Measurements from ENCODE around the gene POFUT2.

The POFUT2 gene

GRCh38 chr21:45250914-45251634, 36.6 kb downstream of the POFUT2 start:
- DNase-seq (ENCODE audit: low read depth in 2 of 2): no peak

- no peak for DNase-seq (ENCODE audit: low read depth in 2 of 2)
These were observed 37.4 kb downstream of the POFUT2 start for GRCh38 chr21:45250272-45250671.

GRCh38 chr21:45249626-45250025, 38.1 kb downstream of the POFUT2 start:
- DNase-seq (ENCODE audit: low read depth in 2 of 2): no peak

- no peak for DNase-seq (ENCODE audit: low read depth in 2 of 2)
These were observed 38.8 kb downstream of the POFUT2 start for GRCh38 chr21:45248893-45249381.

- DNase-seq (ENCODE audit: low read depth in 2 of 2): no peak
These were observed 39.3 kb downstream of the POFUT2 start for GRCh38 chr21:45248301-45248892.

GRCh38 chr21:45246386-45247320, 41.0 kb downstream of the POFUT2 start:
- no peak for DNase-seq (ENCODE audit: low read depth in 2 of 2)

GRCh38 chr21:45244799-45245340, 42.8 kb downstream of the POFUT2 start:
- DNase-seq (ENCODE audit: low read depth in 2 of 2): no peak

- DNase-seq (ENCODE audit: low read depth in 2 of 2): no peak
These were observed 44.1 kb downstream of the POFUT2 start for GRCh38 chr21:45243603-45244002.

- DNase-seq (ENCODE audit: low read depth in 2 of 2): no peak
These were observed 46.3 kb downstream of the POFUT2 start for GRCh38 chr21:45241357-45241756.

GRCh38 chr21:45237401-45237800, 50.3 kb downstream of the POFUT2 start:
- no peak for DNase-seq (ENCODE audit: low read depth in 2 of 2)

GRCh38 chr21:45236481-45236880, 51.2 kb downstream of the POFUT2 start:
- no peak for DNase-seq (ENCODE audit: low read depth in 2 of 2)

GRCh38 chr21:45235488-45235887, 52.2 kb downstream of the POFUT2 start:
- no peak for DNase-seq (ENCODE audit: low read depth in 2 of 2)

- DNase-seq (ENCODE audit: low read depth in 2 of 2): no peak
These were observed 52.7 kb downstream of the POFUT2 start for GRCh38 chr21:45234965-45235364.

- no peak for DNase-seq (ENCODE audit: low read depth in 2 of 2)
These were observed 53.6 kb downstream of the POFUT2 start for GRCh38 chr21:45234127-45234526.

GRCh38 chr21:45231705-45232104, 56.0 kb downstream of the POFUT2 start:
- no peak for DNase-seq (ENCODE audit: low read depth in 2 of 2)

- DNase-seq (ENCODE audit: low read depth in 2 of 2): no peak
These were observed 58.9 kb downstream of the POFUT2 start for GRCh38 chr21:45228656-45229240.

GRCh38 chr21:45228171-45228641, 59.5 kb downstream of the POFUT2 start:
- DNase-seq (ENCODE audit: low read depth in 2 of 2): peak; percentile 49 to 60

GRCh38 chr21:45227735-45228134, 60.0 kb downstream of the POFUT2 start:
- no peak for DNase-seq (ENCODE audit: low read depth in 2 of 2)

GRCh38 chr21:45226540-45227326, 61.0 kb downstream of the POFUT2 start:
- no peak for DNase-seq (ENCODE audit: low read depth in 2 of 2)

GRCh38 chr21:45225741-45226327, 61.9 kb downstream of the POFUT2 start:
- DNase-seq (ENCODE audit: low read depth in 2 of 2): no peak
